Astrocyte (in vitro differentiated cells and primary cell): ENCODE data around the gene SPNS3.

ENCODE experiments used
- EZH2 ChIP-seq: IDR thresholded peaks from 2 replicates; pipeline ENCODE4 v1.6.1; 2012; ENCODE audit warnings: mild to moderate bottlenecking, low read length, inconsistent platforms; ENCODE audit not compliant: insufficient read depth
- TF ChIP-seq, protein P1 (sequence below): IDR thresholded peaks from 2 replicates; pipeline ENCODE4 v1.5.1; 2011; ENCODE audit warnings: low read depth, mild to moderate bottlenecking, inconsistent platforms, low read length, moderate library complexity; ENCODE audit not compliant: insufficient read depth

- TF ChIP-seq, protein P1, sequence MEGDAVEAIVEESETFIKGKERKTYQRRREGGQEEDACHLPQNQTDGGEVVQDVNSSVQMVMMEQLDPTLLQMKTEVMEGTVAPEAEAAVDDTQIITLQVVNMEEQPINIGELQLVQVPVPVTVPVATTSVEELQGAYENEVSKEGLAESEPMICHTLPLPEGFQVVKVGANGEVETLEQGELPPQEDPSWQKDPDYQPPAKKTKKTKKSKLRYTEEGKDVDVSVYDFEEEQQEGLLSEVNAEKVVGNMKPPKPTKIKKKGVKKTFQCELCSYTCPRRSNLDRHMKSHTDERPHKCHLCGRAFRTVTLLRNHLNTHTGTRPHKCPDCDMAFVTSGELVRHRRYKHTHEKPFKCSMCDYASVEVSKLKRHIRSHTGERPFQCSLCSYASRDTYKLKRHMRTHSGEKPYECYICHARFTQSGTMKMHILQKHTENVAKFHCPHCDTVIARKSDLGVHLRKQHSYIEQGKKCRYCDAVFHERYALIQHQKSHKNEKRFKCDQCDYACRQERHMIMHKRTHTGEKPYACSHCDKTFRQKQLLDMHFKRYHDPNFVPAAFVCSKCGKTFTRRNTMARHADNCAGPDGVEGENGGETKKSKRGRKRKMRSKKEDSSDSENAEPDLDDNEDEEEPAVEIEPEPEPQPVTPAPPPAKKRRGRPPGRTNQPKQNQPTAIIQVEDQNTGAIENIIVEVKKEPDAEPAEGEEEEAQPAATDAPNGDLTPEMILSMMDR, result no peak
- no peak for TF ChIP-seq EZH2
These were observed 93.4 kb downstream of the SPNS3 start for GRCh38 chr17:4527134-4527533.
